Measurements from ENCODE around the gene USP34. TPM values are rescaled to one million over a fixed set of nuclear protein-coding genes. Genes with fewer than 3 reads are reported as not detected.
A peak's percentile ranks its signal among the peaks of the same experiment; 100 is the strongest.

USP34 gene
- total RNA-seq, 1 donor from 2014 or later: 107 TPM

DNA sequence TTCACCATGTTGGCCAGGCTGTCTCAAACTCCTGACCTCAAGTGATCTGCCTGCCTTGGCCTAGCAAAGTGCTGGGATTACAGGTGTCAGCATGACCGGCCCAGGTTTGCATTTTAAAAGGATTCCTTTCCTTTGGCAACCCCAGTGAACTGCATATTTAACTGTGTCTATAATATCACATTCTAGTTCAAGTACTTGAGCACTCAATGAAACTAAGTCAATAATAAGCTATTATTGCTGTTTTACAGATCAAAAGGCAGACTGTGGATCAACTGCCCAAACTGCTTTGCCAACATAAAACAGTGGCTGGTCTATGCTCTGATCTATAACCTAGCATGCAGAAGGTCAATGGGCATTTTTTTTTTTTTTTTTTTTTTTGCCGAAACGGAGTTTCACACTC lies 144.5 kb downstream of the USP34 start:
- no peak for DNase-seq (ENCODE audit: low read depth)

- DNase-seq (ENCODE audit: low read depth): no peak
Measured at GRCh38 chr2:61320181-61320580, 150.7 kb downstream of the USP34 start.

GRCh38 chr2:61318553-61318952 lies 152.3 kb downstream of the USP34 start:
- no peak for DNase-seq (ENCODE audit: low read depth)

DNA sequence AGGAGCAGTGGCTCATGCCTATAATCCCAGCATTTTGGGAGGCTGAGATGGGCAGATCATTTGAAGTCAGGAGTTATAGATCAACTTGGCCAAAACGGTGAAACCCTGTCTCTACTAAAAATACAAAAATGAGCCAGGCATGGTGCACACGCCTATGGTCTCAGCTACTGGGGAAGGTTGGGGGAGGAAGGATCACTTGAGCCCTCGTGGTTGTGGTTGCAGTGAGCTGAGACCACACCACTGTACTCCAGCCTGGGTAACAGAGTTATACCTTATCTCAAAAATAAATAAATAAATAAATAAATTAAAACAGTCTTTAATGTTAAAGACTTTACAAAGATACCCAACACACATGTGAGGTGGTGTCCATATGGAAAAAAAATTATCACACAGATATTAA lies 174.9 kb downstream of the USP34 start:
- DNase-seq (ENCODE audit: low read depth): peak; percentile 48

- DNase-seq (ENCODE audit: low read depth): no peak
Measured at GRCh38 chr2:61291851-61292575, 178.9 kb downstream of the USP34 start.

DNA sequence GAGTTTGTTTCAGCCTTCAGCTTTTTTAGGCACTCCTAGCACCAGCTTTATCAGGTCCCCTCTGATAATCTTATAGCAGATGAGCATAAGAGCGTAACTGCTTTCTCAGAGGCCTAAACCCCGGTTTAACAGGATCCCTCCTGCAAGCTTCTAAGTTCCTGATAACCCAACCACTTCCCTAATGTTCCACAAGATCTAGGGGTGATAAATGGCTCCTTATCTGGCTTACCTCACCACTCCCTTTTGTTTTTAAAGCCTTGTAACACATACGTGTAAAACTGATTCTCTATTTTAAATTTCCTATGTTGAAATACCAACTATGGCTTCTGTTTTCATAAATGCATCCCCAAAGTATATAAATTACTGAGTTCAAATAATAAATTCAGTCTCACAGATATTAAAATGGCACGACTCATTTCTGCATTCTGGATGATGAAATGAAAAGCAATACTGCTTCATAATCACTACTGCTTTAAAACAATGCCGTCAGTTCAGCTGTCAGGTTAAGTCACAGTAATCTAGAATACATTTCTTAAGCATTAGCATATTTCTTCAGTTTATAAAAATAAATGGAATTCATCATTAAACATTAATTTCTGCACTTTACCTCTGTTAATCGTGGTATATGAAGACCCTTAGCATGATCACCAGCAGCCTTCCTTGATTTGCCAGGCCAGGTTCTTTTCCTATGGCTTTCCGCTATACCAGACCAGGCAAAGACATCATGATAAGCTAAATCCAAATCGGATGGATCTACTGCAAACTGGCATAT lies 182.6 kb downstream of the USP34 start:
- no peak for DNase-seq (ENCODE audit: low read depth)

GRCh38 chr2:61287254-61287653 lies 183.6 kb downstream of the USP34 start:
- no peak for DNase-seq (ENCODE audit: low read depth)

- no peak for DNase-seq (ENCODE audit: low read depth)
Measured at GRCh38 chr2:61283443-61284160, 187.3 kb downstream of the USP34 start.

DNA sequence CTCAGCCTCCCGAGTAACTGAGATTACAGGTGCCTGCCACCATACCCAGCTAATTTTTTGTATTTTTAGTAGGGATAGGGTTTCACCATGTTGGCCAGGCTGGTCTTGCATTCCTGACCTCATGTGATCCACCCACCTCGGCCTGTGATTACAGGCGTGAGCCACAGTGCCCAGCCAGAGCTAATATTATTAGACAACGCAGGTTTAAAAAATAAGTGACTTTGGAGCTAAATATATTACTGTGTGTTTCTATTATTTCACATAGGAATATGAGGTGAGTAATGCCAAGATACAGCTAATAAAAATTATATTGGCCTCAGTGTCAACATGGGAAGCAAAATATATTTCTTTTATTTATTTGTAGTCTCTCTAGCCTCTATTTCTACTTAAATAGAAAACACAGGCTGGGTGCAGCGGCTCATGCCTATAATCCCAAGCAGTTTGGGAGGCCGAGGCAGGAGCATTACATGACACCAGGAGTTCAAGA lies 188.7 kb downstream of the USP34 start:
- no peak for DNase-seq (ENCODE audit: low read depth)

GRCh38 chr2:61281321-61281720 lies 189.6 kb downstream of the USP34 start:
- no peak for DNase-seq (ENCODE audit: low read depth)

DNA sequence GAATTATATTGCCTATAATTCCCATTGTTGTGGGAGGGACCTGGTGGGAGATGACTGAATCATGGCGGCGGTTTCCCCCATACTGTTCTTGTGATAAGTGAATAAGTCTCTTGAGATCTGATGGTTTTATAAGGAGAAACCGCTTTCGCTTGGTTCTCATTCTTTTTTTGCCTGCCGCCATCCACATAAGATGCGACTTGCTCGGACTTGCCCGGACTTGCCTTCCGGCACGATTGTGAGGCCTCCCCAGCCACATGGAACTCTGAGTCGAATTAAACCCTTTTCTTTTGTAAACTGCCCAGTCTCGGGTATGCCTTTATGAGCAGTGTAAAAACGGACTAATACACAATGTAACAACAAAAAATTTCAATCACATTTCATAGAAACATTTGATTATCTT lies 193.1 kb downstream of the USP34 start:
- DNase-seq (ENCODE audit: low read depth): no peak

DNA sequence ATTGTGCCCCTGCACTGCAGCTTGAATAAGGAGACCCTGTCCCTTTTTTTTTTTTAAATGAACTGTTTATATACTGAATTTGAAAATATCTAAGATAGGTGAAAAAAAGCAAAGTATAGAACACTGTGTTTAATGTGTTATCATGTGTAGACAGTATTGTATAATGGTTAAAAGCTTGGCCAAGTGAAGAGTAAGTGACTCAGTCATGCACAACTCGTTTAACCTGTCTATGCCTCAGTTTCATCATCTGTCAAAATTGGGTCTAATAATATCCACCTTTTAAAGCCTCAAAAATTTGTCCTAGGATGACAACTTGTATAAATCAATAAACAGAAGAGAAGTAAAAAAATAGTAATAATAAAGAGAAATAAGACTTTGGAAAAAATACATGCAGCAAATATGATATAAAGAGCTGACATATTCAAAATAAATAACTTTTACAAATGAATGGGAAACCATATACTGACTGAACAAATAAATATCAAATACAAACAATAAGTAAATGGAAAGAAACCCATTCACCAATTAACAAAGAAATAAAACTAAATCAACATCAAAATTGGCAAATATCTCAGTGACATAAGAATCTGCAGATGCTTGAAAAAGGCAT lies 195.2 kb downstream of the USP34 start:
- no peak for DNase-seq (ENCODE audit: low read depth)

- no peak for DNase-seq (ENCODE audit: low read depth)
Measured at GRCh38 chr2:61272421-61273070, 198.3 kb downstream of the USP34 start.

DNA sequence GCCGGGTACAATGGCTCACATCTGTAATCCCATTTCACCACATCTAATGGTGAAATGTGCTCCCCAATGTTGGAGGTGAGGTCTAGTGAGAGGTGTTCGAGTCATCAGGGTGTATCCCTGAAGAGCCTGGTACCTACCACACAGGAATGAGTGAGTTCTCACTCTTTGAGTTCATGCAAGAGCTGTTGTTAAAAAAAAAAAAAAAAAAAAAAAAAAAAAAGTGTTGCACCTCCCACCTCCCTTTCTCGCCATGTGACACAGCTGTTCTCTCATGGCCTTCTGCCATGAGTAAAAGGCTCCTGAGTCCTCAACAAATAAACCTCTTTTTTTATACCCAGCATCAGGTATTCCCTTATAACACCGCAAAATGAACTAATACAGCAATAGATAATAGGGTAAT lies 202.6 kb downstream of the USP34 start:
- peak; percentile 27 for DNase-seq (ENCODE audit: low read depth)

DNA sequence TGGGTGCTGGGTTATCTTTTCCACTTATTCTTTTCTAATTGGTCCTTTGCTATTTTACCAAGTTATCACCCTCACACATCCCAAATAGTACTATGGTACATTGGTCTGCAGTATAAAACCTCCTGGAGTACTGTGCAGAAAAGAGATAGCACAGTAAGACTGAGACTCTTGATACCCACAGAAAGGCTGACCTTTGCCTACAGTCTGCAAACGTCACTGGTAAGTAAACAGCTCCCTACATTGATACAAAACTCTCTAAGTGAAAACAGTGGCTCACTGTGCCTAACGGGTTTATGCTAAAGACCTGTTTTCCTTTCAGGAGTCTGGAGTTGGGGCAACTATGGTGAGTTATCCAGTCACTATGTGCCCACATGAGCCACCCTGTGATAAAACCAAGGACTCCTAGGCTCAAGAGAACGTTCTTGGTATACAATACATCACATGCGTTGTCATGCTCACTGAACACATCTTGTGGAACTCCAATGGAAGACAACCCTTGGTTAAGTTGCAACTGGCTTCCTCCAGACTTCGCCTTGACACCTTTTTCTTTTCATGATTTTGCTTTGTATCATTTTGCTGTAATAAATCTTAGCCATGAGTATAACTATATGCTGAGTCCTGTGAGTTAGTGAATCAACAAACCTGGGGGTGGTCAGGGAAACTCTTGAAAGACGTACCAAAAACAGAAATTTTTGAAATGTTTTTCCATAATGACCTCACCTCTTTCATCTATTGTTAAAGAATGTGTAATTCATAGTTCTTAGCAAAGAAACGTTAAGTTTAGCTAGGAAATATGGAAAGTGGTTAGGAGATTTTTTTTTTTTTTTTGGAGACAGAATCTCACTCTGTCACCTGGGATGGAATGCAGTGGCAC lies 204.0 kb downstream of the USP34 start:
- DNase-seq (ENCODE audit: low read depth): no peak

GRCh38 chr2:61263830-61264229 lies 207.1 kb downstream of the USP34 start:
- no peak for DNase-seq (ENCODE audit: low read depth)

DNA sequence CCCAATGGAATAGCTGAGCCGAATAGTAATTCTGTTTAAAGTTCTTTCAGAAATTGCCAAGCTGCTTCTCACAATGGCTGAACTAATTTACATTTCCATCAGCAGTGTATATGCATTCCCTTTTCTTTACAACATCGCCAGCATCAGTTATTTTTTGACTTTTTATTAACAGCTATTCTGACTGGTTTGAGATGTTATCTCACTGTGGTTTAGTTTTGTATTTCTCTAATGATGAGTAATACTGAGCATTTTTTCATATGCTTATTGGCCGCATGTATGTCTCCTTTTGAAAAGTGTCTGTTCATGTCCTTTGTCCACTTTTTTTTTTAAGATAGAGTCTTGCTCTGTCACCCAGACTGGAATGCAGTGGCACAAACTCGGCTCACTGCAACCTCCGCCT lies 208.2 kb downstream of the USP34 start:
- DNase-seq (ENCODE audit: low read depth): no peak

GRCh38 chr2:61257446-61257845 lies 213.4 kb downstream of the USP34 start:
- peak; percentile 34 for DNase-seq (ENCODE audit: low read depth)

DNA sequence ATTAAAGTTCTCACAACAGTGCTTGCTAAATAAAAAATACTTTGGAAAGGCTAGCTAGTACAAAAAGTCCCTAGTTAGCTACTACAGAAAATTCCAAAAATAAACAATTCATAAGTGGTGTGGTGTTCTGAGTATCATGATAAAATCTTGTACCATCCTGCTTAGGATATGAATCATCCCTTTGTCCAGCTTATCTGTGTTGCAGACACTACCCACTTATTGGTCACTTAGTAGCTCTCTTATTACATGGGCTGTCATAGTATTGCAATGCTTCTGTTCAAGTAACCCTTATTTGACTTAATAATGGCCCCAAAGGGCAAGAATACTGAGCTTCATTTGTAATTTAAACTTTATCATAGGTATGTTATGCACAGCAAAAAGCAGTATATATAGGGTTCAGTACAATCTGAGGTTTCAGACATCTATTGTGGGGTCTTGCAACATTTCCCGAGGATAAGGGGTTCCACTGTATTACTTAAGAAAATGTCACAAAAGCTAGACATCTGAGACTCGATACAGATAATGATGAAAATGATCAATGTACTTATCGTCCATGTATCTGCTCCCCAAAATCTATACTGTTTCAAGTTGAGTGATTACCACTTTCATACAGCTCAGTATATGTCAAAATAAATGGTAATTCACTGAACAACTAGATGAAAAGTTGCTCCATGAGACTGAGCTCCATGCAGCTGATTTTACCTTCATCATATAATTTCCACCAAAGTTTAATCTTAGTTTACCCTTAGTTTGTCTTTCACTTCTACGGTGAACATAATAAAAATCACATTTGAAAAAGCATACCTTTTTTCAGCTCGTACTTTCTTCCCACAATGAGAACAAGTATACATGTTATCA lies 215.1 kb downstream of the USP34 start:
- peak; percentile 72 for DNase-seq (ENCODE audit: low read depth)
